CD4-positive, alpha-beta T cell treated with Interleukin-1 beta for 1 hour (primary cell): Measurements from ENCODE around the gene ABCF2.
A peak's percentile ranks its signal among the peaks of the same experiment; 100 is the strongest.

Experiments used
- DNase-seq, 2 donors: peaks; one replicate each; pipeline ENCODE4 v3.0.0-alpha.2; 2020 to 2022

Gene ABCF2

DNA sequence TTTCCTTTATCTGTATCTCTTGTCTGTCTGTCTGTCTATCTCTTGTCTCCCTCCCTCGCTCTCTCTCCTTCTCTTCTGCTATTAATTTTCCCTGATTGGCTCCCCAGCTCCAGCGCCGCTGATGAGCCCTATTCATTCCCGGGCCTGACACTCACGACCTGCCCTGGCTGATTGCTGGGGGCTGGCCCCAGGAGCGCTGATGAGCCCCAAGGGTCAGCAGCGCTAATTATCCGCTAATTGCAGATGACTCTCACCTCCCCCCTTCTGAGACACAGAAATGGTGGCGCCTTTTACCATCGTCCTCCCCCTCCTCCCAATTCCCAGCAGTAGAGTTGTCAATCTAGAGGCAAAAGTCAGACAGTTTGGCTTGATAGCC is 58.2 kb downstream of the ABCF2 start:
- no peak for DNase-seq

DNA sequence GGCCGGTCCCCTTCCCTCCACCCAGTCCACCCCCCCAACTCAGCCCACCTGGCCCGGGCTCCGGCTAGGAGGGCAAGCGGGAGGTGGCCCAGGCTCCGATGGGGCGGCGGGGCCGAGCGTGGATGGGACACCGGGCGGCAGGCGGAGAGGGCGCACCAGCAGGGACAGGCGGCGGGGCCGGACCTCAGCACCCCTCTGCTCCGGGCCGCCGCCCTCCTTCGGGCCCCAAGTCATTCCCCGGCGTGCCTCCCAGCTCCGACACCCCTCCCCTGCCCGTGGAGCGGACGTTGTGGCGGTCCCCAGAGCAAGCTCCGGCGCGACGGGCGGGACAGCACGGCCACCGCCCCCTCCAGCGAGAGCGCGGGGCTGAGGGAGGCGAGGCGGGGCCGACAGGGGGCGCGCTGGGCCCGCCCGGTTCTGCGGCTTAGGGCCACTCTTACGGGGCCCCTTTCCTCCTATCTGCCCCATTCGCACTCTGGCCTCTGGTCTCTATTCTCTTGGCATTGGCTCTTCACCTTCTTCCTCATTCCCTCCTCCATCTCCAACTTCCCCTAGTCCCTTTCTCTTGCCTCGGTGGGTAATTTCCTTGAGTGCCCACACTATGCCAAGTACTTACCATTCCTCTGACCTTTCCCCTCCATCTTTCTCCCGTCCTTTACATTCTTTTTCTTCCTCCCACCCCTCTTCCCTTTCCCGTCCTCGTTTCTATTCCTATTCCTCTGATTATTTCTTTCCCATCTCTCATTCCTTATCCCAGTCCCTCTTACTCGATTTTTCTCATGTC is 58.8 kb downstream of the ABCF2 start:
- peak; percentile 54 to 67 for DNase-seq

DNA sequence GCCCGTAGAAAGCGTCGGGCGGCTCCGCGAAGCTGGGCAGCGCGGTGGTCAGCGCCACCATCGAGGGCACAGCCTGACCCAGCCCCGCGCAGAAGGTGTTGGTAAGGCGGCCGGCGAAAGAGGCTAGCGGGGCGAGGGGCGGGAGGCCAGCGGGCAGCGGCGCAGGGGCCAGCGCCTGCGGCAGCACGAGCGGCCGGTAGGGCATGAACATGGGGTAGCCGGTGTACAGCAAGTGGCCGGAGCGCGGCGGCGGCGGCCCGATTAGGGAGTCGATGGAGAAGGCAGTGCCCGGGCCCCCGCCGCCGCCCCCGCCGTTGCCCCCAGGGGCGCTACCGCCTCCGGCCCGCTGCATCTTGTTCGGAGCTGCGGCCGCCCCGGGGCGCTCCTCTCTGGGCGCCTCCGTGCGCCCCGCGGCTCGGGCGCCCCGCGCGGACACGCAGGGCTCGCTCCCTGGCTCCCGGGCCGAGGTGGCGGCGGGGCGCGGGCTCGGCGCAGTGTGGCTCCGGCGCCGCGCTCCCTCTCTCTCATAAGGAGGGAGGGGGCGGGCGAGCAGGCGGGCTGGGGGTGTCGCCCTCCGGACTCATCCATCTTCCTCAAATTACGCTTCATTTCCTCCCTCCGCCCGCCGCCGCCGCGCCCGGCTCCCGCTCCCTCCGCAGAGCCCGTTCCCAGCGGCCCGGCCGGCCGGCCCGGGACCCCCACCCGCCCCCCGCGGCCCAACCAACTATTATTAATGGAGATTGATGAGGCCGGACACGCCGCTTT is 59.6 kb downstream of the ABCF2 start, which contains the start of gene GBX1:
Gene GBX1 (minus strand): TSS at position 498 of the 765 bp plus-strand sequence. CDS start 146 bp downstream, at position 352.
- peak in 1 of 2 donors; percentile 11 for DNase-seq

DNA sequence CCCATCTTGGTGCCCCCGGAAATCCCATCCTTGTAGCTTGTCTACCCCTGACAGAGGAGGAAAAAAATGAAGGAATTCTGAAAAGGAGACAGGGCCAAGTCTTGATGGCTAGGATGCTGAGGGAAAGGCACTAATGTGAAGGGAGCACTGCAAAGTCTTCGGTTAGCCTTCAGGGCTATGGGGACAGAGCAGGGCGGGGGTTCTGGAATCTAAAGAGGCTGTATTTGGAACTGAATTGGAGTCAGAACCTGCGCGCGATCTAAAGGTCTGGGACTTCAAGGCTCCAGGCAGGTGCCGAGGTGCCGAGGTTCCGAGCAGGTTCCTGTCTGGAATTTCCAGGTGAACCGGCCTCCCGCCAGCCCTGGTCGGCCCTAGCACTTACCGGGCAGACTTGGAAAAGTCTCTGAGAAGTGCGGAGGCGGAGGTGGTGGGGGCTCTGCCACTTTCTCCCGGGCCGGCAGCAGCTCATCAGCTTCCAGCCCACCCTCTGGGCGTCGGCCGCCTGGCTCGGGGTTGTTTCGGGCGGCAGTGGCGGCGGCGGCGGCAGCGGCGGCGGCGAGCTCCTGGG is 60.3 kb downstream of the ABCF2 start:
- DNase-seq = no peak
